CD4-positive, alpha-beta T cell (primary cell): ENCODE measurements around the gene TEFM. TPM values are rescaled to one million over a fixed set of nuclear protein-coding genes. Genes with fewer than 3 reads are reported as not detected.
"Not testable (repeated sequence)": the region's sequence is repeated elsewhere in the genome, so short reads cannot be mapped to it uniquely, and the experiment has no call there.

Experiments
- ATAC-seq: fragments of 200-7000 bp; cut with Tn5 transposase; one replicate; pipeline ENCODE4 v1.10.0; 2022; ENCODE audit warnings: mild to moderate bottlenecking; ENCODE audit not compliant: poor library complexity
- CTCF ChIA-PET: fragments of 350-600 bp; sonication (Branson Sonifier 250); formaldehyde crosslinking; loops from one replicate; lab custom pipeline; 2021; ENCODE audit warnings: antibody characterized with exemption, inconsistent platforms; lab: Charles Lee
- POLR2A ChIA-PET: fragments of 350-600 bp; sonication (Branson Sonifier 250); formaldehyde crosslinking; loops from one replicate; lab custom pipeline; 2021; ENCODE audit warnings: antibody characterized with exemption, inconsistent platforms; lab: Charles Lee
- DNase-seq, 14 experiments: peaks; one replicate each; pipeline ENCODE4 v3.0.0-alpha.2; 2013 to 2020; ENCODE audit warnings: mixed read lengths in 2 of 14
- H3K27ac ChIP-seq, 2 donors: one replicate each; pipeline versions ENCODE4 v1.5.1 to v1.7.0; 2013; ENCODE audit warnings: low read length in 2 of 2, low read depth in 1 of 2, mild to moderate bottlenecking in 1 of 2
- H3K27me3 ChIP-seq, 2 experiments: 1 replicate in 1 of 2; 2 replicates in 1 of 2; pipeline versions ENCODE4 v1.6.1 to v1.7.0; 2013; ENCODE audit warnings: low read length in 2 of 2, control low read depth in 1 of 2, mild to moderate bottlenecking in 1 of 2, moderate library complexity in 1 of 2; ENCODE audit not compliant: insufficient read depth in 2 of 2, control insufficient read depth in 1 of 2
- H3K36me3 ChIP-seq: one replicate; pipeline ENCODE4 v1.6.1; 2013; ENCODE audit warnings: low read length, control low read depth; ENCODE audit not compliant: insufficient read depth
- H3K4me1 ChIP-seq: one replicate; pipeline ENCODE4 v1.6.1; 2013; ENCODE audit warnings: low read length, control low read depth; ENCODE audit not compliant: insufficient read depth
- H3K4me3 ChIP-seq: one replicate; pipeline ENCODE4 v1.5.1; 2013; ENCODE audit warnings: mild to moderate bottlenecking, low read length, moderate library complexity
- H3K9me3 ChIP-seq, 2 experiments: 1 replicate in 1 of 2; 2 replicates in 1 of 2; pipeline versions ENCODE4 v1.6.1 to v1.7.0; 2013; ENCODE audit warnings: low read length in 2 of 2, mild to moderate bottlenecking in 2 of 2, control low read depth in 1 of 2, moderate library complexity in 1 of 2; ENCODE audit not compliant: control insufficient read depth in 1 of 2, insufficient read depth in 1 of 2
- H3K27ac Mint-ChIP-seq: one replicate; pipeline ENCODE4 v1.8.0; 2020; ENCODE audit warnings: mixed read lengths
- H3K27me3 Mint-ChIP-seq: one replicate; pipeline ENCODE4 v1.8.0; 2021; ENCODE audit warnings: mixed read lengths
- H3K36me3 Mint-ChIP-seq: one replicate; pipeline ENCODE4 v1.8.0; 2021; ENCODE audit warnings: low read depth, mixed read lengths
- H3K4me1 Mint-ChIP-seq: one replicate; pipeline ENCODE4 v1.8.0; 2021; ENCODE audit warnings: low read depth, mixed read lengths
- H3K4me3 Mint-ChIP-seq: one replicate; pipeline ENCODE4 v1.8.0; 2020; ENCODE audit warnings: mild to moderate bottlenecking, mixed read lengths
- H3K9me3 Mint-ChIP-seq: one replicate; pipeline ENCODE4 v1.8.0; 2020; ENCODE audit warnings: mixed read lengths
- CTCF ChIP-seq: fragments of 200-600 bp; IDR thresholded peaks from one replicate; pipeline ENCODE4 v1.8.0; 2022; ENCODE audit warnings: antibody characterized with exemption, mild to moderate bottlenecking
- intact Hi-C, 2 experiments: fragments of 100-400 bp; cut with DNase I in 1 of 2; cut with micrococcal nuclease in 1 of 2; formaldehyde crosslinking; loops; one replicate each; pipeline versions ENCODE4 v1.15.1 to v1.9.0; 2023 to 2025; cut with DNase I, micrococcal nuclease
- total RNA-seq, 174 experiments: library from RNA in 2 of 174; stranded (reverse) in 2 of 174; gene quantifications; one replicate each; pipeline ENCODE4 v1.2.3 and lab custom pipeline; 2021 to 2026

TEFM gene
- total RNA-seq, 2 experiments from 2014 or later, result 7.8 to 8.9 TPM

- Histone ChIP-seq H3K4me3 (no peak overlapping the region), H3K4me1 (no peaks in the 10 kb centered on the region), H3K9me3 (no peaks in the 10 kb centered on the region), H3K27ac (no peak overlapping the region), H3K27me3 (no peaks in the 10 kb centered on the region), H3K36me3 (no peaks in the 10 kb centered on the region)
- ATAC-seq (no peak), DNase-seq (no peak)
- no peak for TF ChIP-seq CTCF
- ChIA-PET CTCF (no interaction called here), POLR2A (no interaction called here)
- H3K4me1 Mint-ChIP-seq, result no peaks in the 10 kb centered on the region
- H3K4me3 Mint-ChIP-seq, result no peak overlapping the region
- no peaks in the 10 kb centered on the region for H3K36me3 Mint-ChIP-seq
- H3K9me3 Mint-ChIP-seq, result no peaks in the 10 kb centered on the region
- H3K27me3 Mint-ChIP-seq, result no peaks in the 10 kb centered on the region
- no peak overlapping the region for H3K27ac Mint-ChIP-seq
- intact Hi-C loops, result no loop called here
Observed at GRCh38 chr17:30933966-30934365, 27.9 kb upstream of the TEFM start.

- H3K4me1 ChIP-seq, H3K9me3 ChIP-seq, POLR2A ChIA-PET, H3K4me3 ChIP-seq, H3K27me3 ChIP-seq, H3K9me3 Mint-ChIP-seq, H3K36me3 Mint-ChIP-seq, H3K36me3 ChIP-seq, CTCF ChIA-PET, H3K27ac Mint-ChIP-seq, DNase-seq, ATAC-seq, intact Hi-C loops, H3K4me1 Mint-ChIP-seq, H3K4me3 Mint-ChIP-seq, H3K27ac ChIP-seq, H3K27me3 Mint-ChIP-seq: not testable (repeated sequence)
Observed at GRCh38 chr17:30931582-30931981, 25.5 kb upstream of the TEFM start.

GRCh38 chr17:30930495-30930894 is 24.5 kb upstream of the TEFM start:
- ATAC-seq, result no peak
- Histone ChIP-seq H3K9me3 (no peaks in the 10 kb centered on the region), H3K36me3 (no peaks in the 10 kb centered on the region), H3K4me3 (no peak overlapping the region), H3K4me1 (no peaks in the 10 kb centered on the region), H3K27me3 (peaks cover 6 to 7% of the 10 kb centered on the region in 2 experiments), H3K27ac (no peak overlapping the region)
- no peak overlapping the region for H3K27ac Mint-ChIP-seq
- no peaks in the 10 kb centered on the region for H3K36me3 Mint-ChIP-seq
- CTCF ChIA-PET, result no interaction called here
- H3K4me1 Mint-ChIP-seq, result no peaks in the 10 kb centered on the region
- DNase-seq, result no peak
- no peak overlapping the region for H3K4me3 Mint-ChIP-seq
- peaks cover 18% of the 10 kb centered on the region for H3K27me3 Mint-ChIP-seq
- intact Hi-C loops, result no loop called here
- POLR2A ChIA-PET, result no interaction called here
- TF ChIP-seq CTCF, result no peak
- H3K9me3 Mint-ChIP-seq, result no peaks in the 10 kb centered on the region

- H3K27me3 ChIP-seq, H3K27ac ChIP-seq, H3K4me1 Mint-ChIP-seq, CTCF ChIA-PET, H3K4me3 ChIP-seq, H3K9me3 ChIP-seq, H3K4me1 ChIP-seq, H3K36me3 ChIP-seq, H3K9me3 Mint-ChIP-seq, POLR2A ChIA-PET, ATAC-seq, H3K4me3 Mint-ChIP-seq, H3K36me3 Mint-ChIP-seq, H3K27ac Mint-ChIP-seq, DNase-seq, intact Hi-C loops: not testable (repeated sequence)
- H3K27me3 Mint-ChIP-seq, result peaks cover 20% of the 10 kb centered on the region
Observed at GRCh38 chr17:30929861-30930260, 23.8 kb upstream of the TEFM start.
